HFFc6 (cell line): ENCODE measurements around the gene PPP1R10. TPM values are rescaled to one million over a fixed set of nuclear protein-coding genes. Genes with fewer than 3 reads are reported as not detected.

Experiments
- DNase-seq: peaks from one replicate; pipeline ENCODE4 v3.0.0-alpha.2; 2018
- H3K27ac Mint-ChIP-seq: 2 replicates; pipeline ENCODE4 v1.8.0; 2020; ENCODE audit warnings: mild to moderate bottlenecking, mixed read lengths
- H3K27me3 Mint-ChIP-seq: 2 replicates; pipeline ENCODE4 v1.8.0; 2021; ENCODE audit warnings: mild to moderate bottlenecking, moderate library complexity, mixed read lengths; ENCODE audit not compliant: insufficient read depth
- H3K36me3 Mint-ChIP-seq: 2 replicates; pipeline ENCODE4 v1.8.0; 2021; ENCODE audit warnings: low read depth, mixed read lengths
- H3K4me1 Mint-ChIP-seq: 2 replicates; pipeline ENCODE4 v1.8.0; 2020; ENCODE audit warnings: low read depth, mixed read lengths
- H3K4me3 Mint-ChIP-seq: 2 replicates; pipeline ENCODE4 v1.8.0; 2020; ENCODE audit warnings: mild to moderate bottlenecking, moderate library complexity, mixed read lengths
- H3K9me3 Mint-ChIP-seq: 2 replicates; pipeline ENCODE4 v1.8.0; 2020; ENCODE audit warnings: mild to moderate bottlenecking, mixed read lengths
- CTCF ChIP-seq: fragments of 200-600 bp; sonication (generic); IDR thresholded peaks from 2 replicates; pipeline ENCODE4 v1.5.0; 2021; ENCODE audit warnings: antibody characterized with exemption, mild to moderate bottlenecking
- total RNA-seq, 6 experiments: library from RNA; stranded (reverse); fragmentation: NEBNext Ultra II Directional; extraction: Animal tissue kit (Norgen Biotek cat#: 25700); gene quantifications; 2 replicates in 1 of 6; 3 replicates in 5 of 6; pipeline ENCODE4 v1.2.3, GENCODE V29; 2021

The PPP1R10 gene
- total RNA-seq, 6 experiments from 2014 or later, result 62.4 to 75.4 (median 71.2) TPM

GRCh38 chr6:30645989-30646388, 28.9 kb upstream of the PPP1R10 start:
- Mint-ChIP-seq H3K4me1 (peaks cover 20% of the 10 kb centered on the region), H3K27ac (no peak overlapping the region; the same call in 1 of the 2 replicates), H3K27me3 (no peaks in the 10 kb centered on the region), H3K4me3 (peak overlapping the region; percentile 90), H3K9me3 (no peaks in the 10 kb centered on the region), H3K36me3 (peaks cover 10% of the 10 kb centered on the region)
- DNase-seq, result no peak
- no peak for TF ChIP-seq CTCF

DNA sequence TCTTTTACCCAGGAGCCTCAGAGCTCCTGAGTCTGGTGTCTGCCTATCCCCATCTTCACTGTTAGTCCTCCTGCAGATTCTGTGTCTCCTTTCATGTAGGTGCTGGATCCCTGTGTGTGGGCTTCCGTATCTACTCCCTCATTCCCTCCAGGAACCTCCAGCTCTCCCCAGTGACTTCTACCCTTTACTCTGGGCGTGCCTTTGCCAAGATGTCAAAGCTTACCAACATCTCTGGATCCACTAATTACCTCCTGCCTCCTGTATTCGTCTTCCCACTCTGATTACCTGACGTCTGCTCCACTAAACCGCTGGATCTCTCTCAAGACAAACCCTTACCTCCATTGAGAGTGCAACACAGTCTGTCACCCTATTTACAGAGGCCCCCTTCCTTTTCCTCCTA, 27.7 kb upstream of the PPP1R10 start:
- Mint-ChIP-seq H3K36me3 (peaks cover 7% of the 10 kb centered on the region), H3K27ac (no peak overlapping the region), H3K27me3 (no peaks in the 10 kb centered on the region; the same call in 1 of the 2 replicates), H3K4me3 (no peak overlapping the region), H3K4me1 (peaks cover 20% of the 10 kb centered on the region), H3K9me3 (no peaks in the 10 kb centered on the region)
- DNase-seq, result no peak
- no peak for TF ChIP-seq CTCF

GRCh38 chr6:30643656-30644055, 26.6 kb upstream of the PPP1R10 start:
- H3K9me3 Mint-ChIP-seq, result no peaks in the 10 kb centered on the region
- H3K4me3 Mint-ChIP-seq, result no peak overlapping the region
- no peak for TF ChIP-seq CTCF
- H3K27ac Mint-ChIP-seq, result no peak overlapping the region
- DNase-seq, result no peak
- H3K36me3 Mint-ChIP-seq, result peaks cover 7% of the 10 kb centered on the region
- H3K27me3 Mint-ChIP-seq, result no peaks in the 10 kb centered on the region; the same call in 1 of the 2 replicates
- H3K4me1 Mint-ChIP-seq, result peaks cover 20% of the 10 kb centered on the region

DNA sequence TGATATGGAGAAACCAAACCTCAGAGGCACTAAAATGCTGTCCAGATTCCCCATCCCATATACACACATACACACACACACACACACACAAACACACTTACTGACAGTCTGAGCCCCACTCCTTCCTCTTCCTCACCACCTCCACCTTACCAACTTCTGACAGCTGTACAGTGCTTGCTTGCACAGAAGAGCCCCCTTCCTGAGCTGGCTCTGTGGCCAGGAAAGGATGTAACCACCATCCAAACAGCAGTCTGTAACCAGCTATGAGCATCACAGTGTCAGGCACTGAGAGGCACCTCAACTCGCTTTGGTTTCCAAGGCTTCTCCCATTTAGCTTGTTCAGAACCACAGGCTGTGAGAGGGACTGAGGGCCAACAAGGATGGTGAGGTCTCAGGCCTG, 24.0 kb upstream of the PPP1R10 start:
- Mint-ChIP-seq H3K36me3 (peaks cover 5% of the 10 kb centered on the region), H3K4me3 (no peak overlapping the region), H3K9me3 (no peaks in the 10 kb centered on the region), H3K4me1 (peaks cover 5% of the 10 kb centered on the region), H3K27ac (no peak overlapping the region), H3K27me3 (no peaks in the 10 kb centered on the region; the same call in 1 of the 2 replicates)
- TF ChIP-seq CTCF, result no peak
- DNase-seq, result no peak

- no peaks in the 10 kb centered on the region for H3K4me1 Mint-ChIP-seq
- TF ChIP-seq CTCF, result peak; percentile 19; the same call in 1 of the 2 replicates
Measured at GRCh38 chr6:30640481-30640880, 23.4 kb upstream of the PPP1R10 start.

DNA sequence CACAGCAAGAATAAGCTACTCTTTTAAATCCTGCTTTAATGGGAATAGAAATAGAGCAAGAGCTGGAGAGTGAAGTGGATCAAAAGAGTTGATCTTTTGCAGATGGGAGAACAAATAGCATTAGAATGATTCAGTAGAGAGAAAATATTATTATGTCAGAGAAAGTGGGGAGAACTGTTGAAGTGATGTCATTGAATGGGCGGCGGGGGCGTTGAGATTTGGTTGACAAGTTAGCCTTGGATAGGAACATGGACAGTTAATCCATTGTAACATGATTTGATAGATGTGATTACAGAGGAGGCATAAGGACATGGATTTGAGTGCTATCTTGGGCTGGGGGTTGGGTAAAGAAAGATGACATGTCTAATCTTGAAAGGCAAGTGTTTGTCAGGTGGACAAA, 18.8 kb upstream of the PPP1R10 start:
- Mint-ChIP-seq H3K27me3 (peaks cover 3% of the 10 kb centered on the region; the same call in 1 of the 2 replicates), H3K4me3 (no peak overlapping the region), H3K9me3 (no peaks in the 10 kb centered on the region), H3K36me3 (peaks cover 23% of the 10 kb centered on the region), H3K27ac (no peak overlapping the region), H3K4me1 (peaks cover 7% of the 10 kb centered on the region)
- no peak for TF ChIP-seq CTCF
- DNase-seq, result no peak

More at GRCh38 chr6:30640481-30640880, 23.4 kb upstream of the PPP1R10 start:
- Mint-ChIP-seq H3K9me3 (no peaks in the 10 kb centered on the region), H3K27ac (no peak overlapping the region), H3K4me3 (no peak overlapping the region), H3K36me3 (no peaks in the 10 kb centered on the region; the same call in none of the 2 replicates), H3K27me3 (no peaks in the 10 kb centered on the region; the same call in 1 of the 2 replicates)
- no peak for DNase-seq
